Hypothalamus (tissue), 51 donors: ENCODE measurements around the gene WIPF2.

Experiments used
- DNase-seq, 51 donors: peaks; one replicate each; lab custom pipeline; 2025; lab: John Stamatoyannopoulos, UW

The WIPF2 gene

DNA sequence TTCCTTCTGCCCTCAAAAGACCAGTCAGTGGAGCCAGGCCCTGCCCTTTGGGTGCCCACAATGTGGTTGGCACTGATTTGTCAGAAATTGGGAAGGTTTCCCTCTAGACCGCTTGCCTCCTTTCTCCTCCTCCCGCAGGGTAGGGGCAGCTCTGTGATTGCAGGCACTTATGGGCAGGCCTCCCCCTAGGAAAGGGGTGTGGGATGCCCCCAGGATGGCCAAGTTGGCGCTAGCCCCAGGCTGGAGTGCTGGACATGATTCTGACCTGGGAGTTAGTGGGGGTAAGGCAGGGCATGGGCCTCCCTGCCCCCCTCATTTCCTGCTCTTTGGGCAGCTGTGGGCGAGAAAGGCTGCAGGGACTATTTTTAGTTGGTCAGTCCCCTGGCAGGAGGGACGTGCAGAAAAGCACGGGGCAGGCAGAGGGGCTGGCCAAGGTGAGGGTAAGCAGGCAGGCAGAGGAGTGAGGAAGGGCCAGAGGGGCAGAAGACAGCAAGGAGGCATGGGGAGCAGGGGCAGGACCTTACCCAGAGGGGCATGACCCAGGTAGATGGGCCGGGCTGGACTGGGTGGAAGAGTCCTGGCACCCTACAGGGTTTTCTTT, 93.1 kb downstream of the WIPF2 start:
- DNase-seq = peak in 15 of 51 donors; percentile 41 to 71 (median 52)

DNA sequence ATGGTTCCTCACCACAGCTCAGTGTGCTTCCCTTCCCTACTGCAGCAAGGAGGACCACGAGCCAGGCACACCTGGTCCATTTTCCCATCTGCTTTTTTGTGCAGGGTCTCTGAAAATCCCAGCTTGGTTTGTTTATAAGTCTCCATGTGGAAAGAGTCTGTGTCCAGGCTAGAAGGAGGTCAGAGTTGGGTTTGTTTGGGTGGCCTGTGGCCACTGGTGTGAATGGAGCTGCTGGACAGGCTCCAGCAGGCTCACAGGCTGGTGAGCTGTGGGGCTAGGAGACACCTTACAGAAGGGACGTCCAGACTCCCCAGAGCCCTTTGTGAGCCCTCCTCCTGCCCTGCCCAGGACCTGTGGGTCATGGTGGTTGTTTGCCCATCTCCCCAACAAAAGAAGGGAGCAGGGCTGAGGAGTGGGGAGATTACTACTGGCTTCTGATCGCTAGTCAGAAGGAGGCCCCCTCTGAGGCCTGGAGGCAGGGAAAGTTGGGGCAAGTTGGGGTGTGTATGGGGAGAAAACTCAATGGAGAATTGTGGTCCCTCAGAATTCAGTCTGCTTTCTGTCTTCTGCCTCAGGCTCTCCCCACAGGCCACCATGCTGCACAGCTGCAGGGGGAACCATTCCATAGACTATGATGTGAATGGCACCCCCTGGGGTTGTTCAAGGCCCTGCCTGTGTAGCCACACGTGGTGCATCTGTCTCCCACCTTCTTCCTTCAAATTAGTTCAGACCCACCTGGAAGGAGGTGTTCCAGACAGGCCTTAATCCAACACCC, 94.0 kb downstream of the WIPF2 start:
- DNase-seq = no peak

DNA sequence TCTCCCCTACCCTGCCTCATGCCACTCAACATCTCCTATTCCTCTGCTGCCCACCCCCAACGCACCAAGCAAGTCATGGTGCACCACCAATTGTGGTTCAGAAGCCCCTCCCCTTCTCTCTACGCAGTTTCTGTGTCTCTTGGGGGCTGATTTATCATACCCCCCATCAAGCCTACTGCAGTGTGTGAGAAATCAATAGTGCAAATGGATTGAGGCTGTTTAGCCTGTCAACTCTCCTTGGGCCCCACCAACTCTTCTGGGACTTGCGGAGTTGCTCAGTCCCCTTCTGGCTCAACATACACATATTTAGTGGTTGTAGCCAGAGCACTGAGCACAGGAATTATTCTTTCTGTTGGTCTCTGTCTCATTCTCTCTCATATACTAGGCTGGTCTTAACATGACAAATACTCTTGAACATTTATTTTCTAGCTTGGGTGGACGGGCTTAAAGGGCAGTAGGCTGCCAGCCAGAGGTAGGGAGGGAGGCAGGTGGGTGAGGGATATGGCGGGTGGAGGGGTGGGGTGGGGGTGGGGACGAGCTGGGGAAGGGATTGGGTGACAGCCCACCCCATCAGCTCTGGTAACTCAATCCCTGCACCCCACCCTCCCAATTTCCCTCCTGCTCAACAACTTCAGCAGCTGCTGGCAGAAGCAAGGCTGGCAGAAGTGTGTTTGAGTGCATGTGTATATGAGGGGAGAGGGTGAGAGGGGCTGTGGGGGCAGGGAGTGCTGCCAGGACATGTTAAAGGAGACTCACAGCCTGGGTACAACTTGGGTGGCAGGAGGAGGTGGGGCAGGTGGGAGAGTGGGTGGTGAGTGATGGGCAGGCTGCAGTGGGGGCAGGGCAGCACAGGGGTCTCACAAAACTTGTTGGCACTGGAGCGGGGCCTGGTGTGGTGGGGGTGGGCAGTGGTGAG, 94.8 kb downstream of the WIPF2 start:
- no peak for DNase-seq

DNA sequence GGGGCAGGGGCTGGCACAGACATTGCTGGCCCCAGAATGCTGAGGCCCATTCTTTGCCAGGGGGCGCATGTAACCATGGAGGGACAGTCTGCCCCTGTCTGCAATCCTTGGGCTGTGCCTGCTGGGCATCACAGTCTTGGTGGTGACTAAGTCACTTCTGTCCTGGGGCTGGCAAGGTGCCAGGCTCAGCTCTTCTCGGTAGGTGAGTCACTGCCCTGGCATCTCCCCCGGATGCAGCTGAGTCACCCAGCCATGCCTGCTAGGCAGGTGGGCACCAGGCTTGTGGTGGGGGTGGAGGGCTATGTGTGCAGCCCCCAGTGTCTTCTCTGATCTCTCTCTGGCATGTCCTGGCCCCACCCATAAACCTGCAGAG, 95.5 kb downstream of the WIPF2 start:
- peak in 17 of 51 donors; percentile 18 to 89 (median 55) for DNase-seq

DNA sequence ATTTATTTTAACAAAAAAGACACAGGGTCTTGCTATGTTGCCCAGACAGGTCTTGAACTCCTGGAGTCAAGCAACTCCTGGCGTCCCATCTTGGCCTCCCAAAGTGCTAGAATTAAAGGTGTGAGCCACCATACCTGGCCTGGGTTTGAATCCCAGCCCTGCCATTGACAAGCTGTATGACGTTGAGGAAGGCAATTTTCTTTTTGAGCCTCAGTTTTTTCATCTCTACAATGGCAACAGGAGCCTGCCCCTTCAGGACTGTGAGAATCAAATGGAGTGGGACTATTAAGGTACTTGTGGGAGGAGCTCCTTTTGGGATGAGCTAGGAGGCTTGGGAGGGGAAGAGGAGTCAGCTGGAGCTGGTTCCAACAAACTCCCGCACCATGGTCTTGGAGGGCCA, 96.1 kb downstream of the WIPF2 start:
- DNase-seq = no peak

DNA sequence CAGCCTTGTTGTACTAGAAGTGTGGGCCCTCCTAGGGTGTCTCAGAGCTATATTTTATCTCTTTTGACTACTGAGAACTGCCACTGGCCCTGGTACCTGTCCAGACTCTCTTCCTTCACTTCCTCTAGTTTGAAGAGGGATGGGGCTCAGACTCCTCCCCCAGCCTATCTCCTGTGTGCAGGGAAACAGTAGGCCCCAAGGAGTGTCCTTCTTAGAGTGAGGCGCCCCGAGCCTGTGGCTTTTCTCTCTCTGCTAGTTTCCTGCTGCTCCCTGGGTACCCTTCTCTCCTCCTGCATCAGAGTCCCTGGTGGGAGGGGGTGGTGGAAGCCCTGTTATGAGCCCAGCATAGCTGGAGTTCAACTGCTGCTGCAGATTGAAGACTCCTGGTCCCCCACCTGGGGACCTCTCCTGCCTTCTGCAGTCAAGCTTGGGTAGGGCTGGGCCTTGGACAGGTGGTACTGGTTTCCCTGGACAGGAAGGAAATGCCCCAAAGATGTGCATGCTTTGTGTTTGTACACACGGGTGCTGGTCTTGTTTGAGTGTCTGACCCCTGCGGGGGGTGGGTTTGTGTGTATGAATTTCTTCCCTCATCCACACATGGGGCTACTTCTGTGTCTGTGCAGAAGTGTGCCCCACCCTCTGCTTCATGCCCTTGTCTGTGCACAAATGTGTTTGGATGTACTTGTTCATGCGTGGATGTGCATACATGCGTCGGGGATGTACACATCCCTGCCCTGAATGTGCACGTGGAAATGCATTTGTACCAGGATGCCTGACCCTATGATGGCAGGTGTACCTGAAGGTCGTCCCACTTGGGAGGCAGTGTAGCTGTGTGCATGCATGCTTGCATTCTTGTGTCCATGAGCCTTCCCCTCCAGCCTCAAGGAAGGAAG, 96.8 kb downstream of the WIPF2 start:
- DNase-seq = no peak

DNA sequence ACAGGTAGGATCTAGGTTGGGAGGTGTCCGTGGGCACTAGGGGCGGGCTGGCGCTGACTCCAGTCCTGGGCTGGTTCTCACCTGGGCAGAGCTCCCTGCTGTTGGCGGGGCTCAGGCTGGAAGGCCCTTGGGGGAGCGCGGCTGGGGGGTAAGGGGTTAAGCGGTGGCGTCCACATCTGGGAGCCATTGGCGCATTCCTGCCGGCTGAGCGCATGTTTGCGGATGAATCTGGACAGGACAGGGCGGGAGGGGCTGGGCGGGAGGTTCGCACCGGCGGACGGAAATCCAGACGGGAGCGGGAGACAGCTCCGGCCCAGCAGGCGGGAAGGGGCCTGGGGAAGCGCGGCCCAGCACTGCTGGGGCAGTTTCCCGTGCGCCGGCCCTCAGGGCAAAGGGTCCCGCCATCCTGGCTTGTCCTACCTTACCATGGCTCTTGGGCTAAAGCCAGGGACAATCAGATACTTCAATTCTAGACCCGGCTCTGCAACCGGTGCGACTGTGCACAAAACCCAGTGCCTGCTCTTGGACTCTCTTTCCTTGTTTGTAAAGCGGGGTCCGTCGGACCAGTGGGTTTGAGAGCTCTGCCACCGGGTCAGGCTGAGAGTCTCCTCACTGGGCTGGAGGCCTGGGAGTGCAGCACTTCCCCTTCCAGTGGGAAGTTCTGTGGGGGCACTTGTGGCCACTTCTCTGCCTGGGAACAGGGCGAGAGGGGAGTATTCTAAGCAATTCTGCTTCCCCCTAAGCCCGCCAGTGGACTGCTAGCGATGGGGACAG, 97.7 kb downstream of the WIPF2 start:
- peak in 1 of 51 donors; percentile 21 for DNase-seq

DNA sequence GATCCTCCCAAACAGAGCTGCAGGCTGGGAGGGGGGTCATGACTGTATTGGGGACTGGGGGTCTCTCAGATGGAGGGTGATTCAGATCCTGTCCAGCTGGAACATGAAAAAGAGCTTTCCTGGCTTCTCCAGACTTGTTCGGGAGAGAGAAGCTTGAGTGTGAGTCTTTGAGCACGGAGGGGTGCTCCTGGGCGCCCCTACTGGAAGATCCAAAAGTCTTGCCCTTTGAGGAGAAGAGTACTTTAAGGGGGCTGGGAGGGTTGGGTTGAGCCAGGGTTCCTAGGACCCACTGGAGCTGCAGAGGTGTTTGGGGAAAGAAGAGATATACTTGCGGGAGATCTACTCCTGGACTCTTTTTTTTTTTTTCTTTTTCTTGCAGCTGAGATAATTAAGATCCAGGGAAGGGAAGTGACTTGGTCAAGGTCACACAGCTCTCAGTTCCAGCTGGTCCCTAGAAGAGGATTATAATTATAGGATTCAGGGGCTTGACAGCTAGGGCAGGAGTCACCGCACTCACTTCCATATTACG, 98.3 kb downstream of the WIPF2 start:
- no peak for DNase-seq

DNA sequence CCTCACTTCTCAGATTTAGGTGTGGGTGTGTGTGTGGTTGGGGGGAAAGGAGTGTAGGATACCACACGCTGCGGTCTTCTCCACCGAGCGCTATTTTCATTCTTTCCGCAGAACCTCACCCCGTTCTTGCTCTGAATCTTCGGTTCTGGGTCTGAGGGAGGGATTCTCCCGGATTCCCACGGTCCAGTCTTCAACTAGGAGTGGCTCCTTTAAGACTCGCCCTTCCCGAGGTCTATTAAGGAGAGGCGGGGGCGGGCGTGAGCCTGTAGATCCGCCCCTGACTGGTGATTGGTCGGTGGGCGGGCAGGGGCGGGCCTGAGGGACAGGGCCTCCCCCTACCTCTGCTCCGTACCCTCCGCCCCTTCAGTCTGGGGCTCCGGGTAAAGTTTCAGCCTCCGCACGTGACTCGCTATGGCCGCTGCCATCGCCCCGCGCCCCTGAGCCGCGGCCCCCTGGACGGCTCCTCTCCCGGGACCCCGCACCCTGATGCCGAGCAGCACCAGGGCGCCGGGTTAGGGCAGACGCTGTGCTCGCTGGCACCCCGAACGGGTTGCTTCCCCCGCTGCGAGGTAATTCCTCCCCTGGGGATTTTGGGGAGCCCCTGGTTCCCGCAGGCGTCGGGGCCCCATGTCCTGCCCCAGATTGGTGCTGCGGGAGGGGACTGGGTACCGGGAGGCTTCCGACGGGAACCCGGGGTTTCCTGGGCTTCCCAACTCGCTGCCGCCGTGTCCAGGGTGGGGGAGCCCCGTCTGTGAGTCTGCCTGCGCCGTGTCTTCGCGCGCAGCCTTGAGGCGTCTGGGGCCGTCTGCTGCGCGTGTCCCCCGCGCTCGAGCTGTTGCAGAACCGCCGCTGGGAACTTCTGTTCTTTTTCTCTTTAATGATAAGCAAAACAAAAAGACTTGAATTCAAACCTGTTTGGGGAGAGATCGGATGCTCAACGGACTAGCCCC, 99.1 kb downstream of the WIPF2 start:
- peak in 50 of 51 donors; percentile 23 to 95 (median 86) for DNase-seq

DNA sequence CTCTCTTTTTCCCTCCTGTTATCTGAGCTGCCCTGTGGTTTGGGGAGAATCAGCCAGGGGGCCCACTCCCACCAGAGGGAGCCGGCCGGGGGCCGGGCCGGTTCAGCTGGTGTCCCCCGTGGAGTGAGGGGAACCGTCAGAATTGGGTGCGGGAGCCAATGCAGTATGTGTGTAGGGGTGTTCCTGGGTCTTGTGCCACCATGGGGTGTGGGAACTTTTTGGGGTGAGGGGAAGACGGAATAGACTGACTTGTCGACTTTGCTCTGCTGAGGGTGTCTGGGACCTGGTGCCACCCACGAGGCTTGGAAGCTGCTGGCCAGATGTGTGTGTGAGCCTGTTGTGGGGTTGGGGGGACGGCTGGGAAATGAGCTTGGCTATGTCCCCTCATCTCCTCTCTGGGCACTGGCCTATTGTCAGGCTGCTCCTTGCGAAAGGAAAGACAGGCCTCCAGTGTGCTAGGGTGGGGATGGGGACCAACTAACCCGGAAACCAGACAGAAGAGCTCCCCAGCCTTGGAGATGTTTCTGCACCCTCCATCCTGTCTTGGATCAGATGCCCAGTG, 99.8 kb downstream of the WIPF2 start:
- no peak for DNase-seq

DNA sequence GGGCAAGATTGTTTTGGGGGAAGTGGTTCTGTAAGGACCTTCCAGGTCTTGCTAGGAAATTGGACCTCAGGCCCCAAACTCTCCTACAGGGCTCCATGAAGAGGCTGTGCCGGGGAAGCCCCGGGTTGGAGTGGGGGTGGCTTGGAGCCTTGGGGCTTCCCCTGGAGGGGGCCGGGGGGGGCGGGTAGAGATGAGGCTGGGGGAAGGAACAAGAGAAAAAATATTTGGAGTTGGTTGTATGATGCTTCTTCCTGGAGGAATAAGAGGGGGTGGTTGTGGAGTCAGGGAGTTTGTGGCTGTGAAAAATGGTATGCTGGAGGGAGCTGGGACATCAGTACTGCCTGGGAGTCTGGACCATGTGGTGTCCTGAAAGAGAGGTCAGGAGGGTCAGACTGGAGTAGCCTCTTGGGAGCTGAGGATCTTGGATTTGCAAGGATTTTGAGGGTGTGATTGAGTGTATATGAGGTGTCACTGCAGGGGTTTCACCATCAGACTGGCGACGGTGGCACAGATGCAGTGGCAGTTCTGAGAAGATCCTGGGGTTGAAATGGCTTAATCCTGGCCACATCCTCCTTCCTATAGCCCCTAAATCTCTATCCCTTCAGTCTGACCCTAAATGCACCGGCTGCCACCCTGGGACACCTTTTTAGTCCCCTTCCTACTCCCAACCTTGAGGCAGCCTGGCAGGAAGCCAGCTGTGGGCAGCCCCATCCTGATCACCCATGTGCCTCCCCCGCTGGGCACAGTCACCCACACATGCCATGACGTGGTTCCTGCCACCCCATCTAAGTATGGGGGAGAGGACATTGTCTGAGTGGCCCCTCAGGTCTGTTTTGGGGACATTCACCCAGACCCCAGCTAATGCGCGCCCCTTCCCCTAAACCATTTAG, 100.8 kb downstream of the WIPF2 start:
- no peak for DNase-seq

DNA sequence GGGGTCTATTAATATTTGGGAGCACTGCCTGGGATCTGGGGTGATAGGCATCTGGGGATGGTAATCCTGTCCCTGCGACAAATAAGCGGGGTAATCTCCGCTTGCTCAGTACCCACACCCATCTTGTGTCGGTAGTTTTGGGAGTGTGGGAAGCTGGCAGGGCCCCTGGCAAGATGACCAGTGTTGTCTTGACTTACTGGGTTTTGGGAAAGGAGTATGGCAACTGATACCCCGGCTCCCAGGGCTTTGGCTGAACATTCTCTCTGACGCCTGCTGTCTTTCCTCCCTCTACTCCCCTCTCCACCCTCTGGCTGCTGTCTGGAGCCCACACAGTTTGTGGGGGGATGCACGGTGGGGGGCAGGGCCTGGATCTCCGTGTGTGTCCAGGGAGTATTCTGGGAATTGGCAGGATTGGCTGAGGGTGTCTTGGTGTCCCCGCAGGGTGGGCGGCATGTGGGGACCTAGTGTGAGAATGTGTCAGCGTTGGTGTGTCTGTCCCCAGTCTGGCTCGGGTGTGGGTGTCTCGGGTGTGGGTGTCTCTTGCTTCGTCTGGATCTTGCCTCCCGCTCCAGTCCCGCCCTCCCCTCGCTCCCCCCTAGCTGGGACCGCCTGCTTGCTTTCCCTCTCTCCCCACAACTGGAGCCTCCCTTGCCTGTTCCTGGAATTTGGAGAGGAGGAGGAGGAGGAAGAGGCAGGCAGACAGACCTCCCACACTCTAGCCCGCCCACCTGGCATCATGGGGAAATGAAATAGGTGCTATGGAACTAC, 101.8 kb downstream of the WIPF2 start:
- peak in 1 of 51 donors; percentile 58 for DNase-seq

DNA sequence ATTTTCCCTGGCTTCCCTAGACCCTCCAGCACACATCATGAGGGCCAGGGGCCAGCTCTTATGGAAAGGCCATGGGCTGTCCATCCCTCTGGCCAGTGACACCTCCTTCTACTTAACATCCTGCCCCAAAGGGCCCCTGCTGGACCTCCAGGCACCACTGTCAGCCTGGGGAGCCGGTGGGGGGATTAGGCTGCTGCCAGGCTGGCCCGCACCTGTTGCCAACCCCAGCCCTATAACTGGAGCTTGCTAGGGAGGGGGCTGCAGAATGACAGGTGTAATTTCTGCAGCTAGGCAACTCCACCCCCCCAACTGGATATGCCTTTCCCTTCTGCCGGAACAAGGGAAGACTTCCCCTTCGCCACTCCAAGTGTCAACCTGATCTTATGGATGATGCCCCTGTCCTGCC, 102.4 kb downstream of the WIPF2 start:
- DNase-seq = no peak

DNA sequence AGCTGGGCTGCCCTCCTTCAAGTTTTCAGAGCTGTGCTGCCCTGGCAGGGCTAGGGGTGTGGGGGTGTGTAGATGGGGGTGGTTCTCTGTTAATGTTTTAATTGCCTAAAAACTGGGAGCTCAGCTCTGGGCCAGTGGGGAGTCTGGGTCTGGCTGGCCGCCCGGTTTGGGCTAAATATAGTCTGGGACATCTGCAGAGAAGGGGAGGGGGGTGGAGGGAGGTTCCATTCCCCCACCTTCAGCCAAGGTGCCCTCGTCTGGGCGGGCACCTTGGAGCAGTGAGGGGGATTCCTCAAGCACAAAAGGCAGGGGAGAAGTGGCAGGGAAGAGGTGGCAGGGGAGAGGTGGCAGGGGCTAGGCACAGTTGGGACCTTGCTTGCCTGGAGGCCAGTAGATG, 102.9 kb downstream of the WIPF2 start:
- no peak for DNase-seq

DNA sequence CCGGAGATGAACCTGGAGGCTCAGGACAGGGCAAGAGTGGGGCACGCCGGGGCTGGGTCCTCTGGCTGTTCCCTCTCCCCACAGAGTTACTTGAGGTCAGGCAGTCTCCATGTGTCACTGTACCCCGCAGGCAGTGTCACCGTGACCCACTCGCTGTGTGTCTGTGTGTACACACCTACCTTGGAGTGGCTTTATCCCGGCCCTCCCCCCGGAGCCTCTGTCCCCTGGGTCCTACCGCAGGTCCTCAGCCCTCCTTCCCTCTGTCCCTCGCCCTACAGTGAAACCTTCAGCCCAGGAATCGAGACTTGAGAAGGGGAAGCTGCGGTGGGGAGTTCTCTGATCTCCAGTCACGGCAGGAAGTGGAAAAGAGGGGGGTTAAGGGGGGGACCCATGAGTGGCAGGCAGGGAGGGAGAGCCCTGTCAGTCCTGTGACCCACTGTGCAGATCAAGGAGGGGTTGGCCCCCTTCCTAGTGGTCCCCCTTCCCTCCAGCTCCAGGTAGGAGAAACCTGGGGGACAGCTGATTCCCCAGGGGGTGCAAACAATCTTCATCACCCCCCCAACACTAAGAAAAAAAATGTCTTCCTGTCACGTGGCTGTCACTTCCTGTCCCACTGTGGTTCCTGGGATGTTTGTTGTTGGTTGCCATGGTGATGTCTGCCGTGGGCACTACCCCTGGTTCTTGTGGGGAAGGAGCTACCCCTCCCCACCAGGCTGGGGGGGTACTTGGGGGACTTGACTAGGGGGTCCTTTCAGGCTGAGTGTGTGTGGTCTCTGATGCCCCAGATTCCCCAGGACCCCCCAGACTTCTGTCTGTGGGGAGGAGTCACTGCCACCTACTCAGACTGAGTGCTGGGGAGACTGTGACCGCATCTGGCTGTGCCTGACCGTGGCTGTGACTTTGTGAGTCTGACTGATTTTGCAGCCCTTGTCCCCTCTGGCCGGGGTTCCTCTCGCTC, 103.5 kb downstream of the WIPF2 start:
- DNase-seq = peak in 25 of 51 donors; percentile 25 to 67 (median 42)
